Loucy (cell line): ENCODE data around the gene VAV2.

ENCODE experiments used
- CTCF ChIP-seq: fragments of 200-600 bp; sonication (generic); conservative IDR thresholded peaks from 2 replicates; pipeline ENCODE4 v1.5.1; 2014; ENCODE audit warnings: mild to moderate bottlenecking, antibody characterized with exemption, low read length
- EZH2phosphoT487 ChIP-seq: fragments of 200-600 bp; IDR thresholded peaks from 2 replicates; pipeline ENCODE4 v1.6.1; 2018; ENCODE audit warnings: antibody characterized with exemption, mild to moderate bottlenecking, moderate library complexity, borderline replicate concordance

GRCh38 chr9:133954862-133955529 lies 37.1 kb downstream of the VAV2 start:
- TF ChIP-seq CTCF (no peak), EZH2phosphoT487 (no peak)
